EL (cell line): Measurements from ENCODE around the gene AHCY.
"Not testable (repeated sequence)": the region's sequence is repeated elsewhere in the genome, so short reads cannot be mapped to it uniquely, and the experiment has no call there.

Experiments used
- DNase-seq: peaks from one replicate; pipeline ENCODE4 v3.0.0-alpha.2; 2016

The AHCY gene

GRCh38 chr20:34295284-34295683 lies 7.9 kb downstream of the AHCY start:
- DNase-seq = no peak

DNA sequence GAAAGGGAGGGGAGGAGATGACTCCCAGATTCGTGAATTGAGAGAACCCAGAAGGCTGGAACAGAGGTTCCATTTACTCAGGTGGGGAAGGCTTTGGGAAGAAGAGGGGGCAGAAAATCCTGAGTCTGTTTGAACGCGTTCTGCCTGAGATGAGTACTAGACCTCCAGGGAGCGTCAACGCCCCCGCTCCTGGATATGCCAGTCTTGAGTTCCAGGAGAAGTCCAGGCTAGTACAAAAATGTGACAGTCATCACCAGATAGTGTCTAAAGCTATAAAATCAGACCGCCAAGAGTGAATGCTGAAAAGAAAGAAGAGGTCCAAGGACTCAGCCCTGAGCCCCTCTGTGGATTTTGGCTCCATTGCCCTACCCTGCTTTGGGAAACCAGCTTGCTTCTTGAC lies 8.6 kb downstream of the AHCY start:
- no peak for DNase-seq

- DNase-seq = no peak
These were observed 9.6 kb downstream of the AHCY start for GRCh38 chr20:34293589-34293988.

DNA sequence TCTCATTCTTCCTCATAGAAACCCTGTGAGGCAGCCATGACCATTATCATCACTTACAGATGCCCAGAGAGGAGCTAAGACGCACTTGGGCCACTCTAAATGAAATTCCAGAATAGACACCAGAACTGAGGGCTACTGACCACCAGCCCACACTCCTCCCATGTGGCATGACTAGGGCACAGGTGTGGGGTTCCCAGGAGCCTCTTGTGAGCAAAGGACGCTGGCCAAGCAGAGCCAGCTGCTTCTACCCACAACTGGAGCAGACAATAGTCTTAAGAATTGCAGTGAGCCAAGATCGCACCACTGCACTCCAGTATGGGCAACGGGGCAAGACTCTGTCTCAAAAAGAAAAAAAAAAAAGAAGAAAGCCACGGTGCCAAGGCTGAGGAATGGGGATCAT lies 10.0 kb downstream of the AHCY start:
- no peak for DNase-seq

DNA sequence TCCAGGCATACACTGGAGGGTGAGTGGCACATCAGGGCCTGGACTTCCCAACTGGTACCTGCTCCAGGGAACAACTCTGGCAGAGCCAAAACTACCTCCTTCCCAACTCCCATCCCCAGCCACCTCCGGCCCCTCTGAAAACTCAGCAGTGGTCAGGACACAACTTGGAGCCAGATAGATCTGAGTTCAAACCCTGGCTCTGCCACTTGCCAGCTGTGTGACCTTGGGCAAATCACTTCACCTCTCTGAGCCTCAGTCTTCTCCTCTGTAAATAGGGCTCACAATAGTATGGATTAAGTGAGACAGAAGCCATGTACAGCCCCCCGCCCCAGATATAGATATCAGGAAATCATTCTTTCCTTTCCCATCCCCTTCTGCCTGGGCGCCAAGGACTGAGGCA lies 10.7 kb downstream of the AHCY start:
- DNase-seq = no peak

DNA sequence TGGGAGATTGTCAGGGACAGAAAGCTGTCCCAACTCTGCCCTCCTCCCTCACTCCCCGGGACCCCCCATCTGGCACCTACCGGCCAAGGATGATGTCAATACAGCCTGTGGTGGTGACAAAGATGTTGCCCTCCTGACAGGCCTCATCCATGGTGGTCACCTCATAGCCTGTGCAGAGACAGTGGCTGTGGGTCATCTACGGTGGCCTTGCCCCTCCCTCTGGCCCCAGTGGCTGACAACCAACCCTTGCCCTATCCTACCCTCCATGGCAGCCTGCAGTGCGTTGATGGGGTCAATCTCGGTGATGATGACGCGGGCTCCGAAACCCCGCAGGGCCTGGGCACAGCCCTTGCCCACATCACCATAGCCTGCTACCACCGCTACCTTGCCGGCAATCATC lies 12.7 kb downstream of the AHCY start:
- DNase-seq = no peak

GRCh38 chr20:34287500-34287899 lies 15.7 kb downstream of the AHCY start:
- DNase-seq = not testable (repeated sequence)

GRCh38 chr20:34285450-34285849 lies 17.7 kb downstream of the AHCY start:
- DNase-seq = no peak

GRCh38 chr20:34283844-34284243 lies 19.3 kb downstream of the AHCY start:
- no peak for DNase-seq

DNA sequence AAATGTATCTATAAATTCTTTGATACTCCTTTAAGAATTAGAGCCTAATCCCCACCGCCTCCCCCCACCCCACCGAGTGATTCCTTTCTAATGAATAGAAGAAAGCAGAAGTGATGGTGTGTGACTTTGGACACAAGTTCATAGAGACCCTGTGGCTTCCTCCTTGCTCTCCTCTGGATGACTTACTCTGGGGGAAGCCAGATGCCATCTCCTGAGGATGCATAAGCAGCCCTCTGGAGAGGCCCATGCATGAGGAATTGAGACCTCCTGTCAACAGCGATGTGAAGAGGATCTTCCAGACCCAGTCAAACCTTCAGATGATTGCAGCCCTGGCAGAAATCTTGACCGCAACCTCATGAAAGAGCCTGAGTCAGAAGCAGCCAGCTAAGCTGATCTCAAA lies 21.1 kb downstream of the AHCY start:
- DNase-seq = no peak

GRCh38 chr20:34281177-34281576 lies 22.0 kb downstream of the AHCY start:
- no peak for DNase-seq

DNA sequence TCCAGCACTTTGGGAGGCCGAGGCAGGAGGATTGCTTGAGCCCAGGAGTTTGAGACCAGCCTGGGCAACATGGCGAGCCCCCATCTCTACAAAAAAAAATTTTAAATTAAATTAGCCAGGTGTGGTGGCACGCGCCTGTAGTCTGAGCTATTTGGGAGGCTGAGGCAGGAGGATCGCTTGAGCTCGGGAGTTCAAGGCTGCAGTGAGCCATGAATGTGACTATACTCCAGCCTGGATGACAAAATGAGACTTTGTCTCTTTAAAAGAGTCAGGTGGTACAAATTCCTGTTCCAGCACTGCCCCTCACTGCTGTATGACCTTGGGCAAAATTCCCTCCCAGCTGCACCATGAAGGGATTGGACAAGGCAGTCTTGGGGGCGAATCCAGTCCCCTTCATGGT lies 28.5 kb downstream of the AHCY start:
- DNase-seq = no peak

DNA sequence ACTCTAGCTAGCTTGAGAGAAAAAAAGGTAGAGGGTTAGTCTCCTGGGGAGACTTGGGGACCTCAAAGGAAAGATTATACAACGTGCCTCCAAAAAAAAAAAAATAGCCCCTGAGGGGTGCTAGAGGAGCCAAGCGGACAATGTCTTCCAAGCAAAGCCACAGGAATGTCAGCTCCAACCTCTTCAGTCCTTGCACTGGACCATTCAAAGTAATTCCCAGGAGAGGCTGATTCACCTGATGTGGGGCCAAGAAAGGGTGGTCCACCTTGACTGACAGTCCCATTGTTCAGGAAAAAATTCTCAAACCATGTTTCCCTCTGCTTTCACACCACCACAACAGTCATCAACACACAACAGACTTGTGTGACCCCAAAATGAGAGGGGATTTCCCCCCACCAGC lies 31.2 kb downstream of the AHCY start:
- DNase-seq = peak; percentile 85

GRCh38 chr20:34269996-34270627 lies 33.0 kb downstream of the AHCY start:
- no peak for DNase-seq

- DNase-seq = peak; percentile 24
These were observed 34.1 kb downstream of the AHCY start for GRCh38 chr20:34268851-34269636.

DNA sequence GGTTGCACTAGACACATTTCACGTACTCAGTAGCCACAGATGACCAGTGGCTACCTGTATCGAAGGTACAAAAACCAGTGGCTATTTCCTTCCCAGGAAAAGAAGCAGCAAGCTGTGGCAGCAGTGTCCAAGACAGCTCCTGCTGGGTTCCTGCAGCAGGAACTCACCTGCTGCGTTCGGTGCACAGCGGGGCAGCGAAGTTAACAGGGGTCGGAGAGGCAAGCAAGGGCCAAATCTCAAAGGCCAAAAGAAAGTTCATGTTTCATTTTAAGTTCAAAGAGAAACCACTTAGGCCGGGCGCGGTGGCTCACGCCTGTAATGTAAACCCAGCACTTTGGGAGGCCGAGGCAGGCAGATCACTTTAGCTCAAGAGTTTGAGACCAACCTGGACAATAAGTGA lies 35.0 kb downstream of the AHCY start:
- no peak for DNase-seq

- no peak for DNase-seq
These were observed 39.0 kb downstream of the AHCY start for GRCh38 chr20:34264141-34264540.

GRCh38 chr20:34263468-34263867 lies 39.7 kb downstream of the AHCY start:
- DNase-seq = not testable (repeated sequence)

GRCh38 chr20:34262488-34263288 lies 40.5 kb downstream of the AHCY start:
- peak; percentile 54 for DNase-seq

- DNase-seq = no peak
These were observed 42.8 kb downstream of the AHCY start for GRCh38 chr20:34260208-34260942.

- DNase-seq = no peak
These were observed 46.5 kb downstream of the AHCY start for GRCh38 chr20:34256629-34257124.

DNA sequence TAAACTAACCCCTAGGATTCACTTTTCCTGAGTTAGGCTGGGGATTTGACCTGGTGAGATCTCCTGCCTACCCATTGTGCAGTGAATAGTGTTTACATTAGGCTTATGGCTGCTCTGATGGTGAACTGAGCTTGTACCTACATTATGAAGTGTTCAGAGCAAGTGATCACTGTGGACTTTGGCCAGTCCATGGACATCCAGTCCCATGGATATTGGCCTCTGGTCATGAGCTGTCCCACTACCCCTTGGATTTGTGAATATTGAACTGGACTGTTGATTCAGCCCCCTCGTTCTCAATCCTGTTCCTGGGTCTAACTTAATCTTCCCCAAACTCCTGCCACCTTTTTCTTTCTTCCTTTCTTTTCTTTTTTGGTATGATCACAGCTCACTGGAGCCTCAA lies 48.2 kb downstream of the AHCY start:
- DNase-seq = no peak
